Omental fat pad (tissue), 4 donors: ENCODE results near the gene MTMR3. TPM values are rescaled to one million over a fixed set of nuclear protein-coding genes. Genes with fewer than 3 reads are reported as not detected.

Experiments
- ATAC-seq: fragments of 150-250 bp; one replicate; pipeline ENCODE4 v1.9.1; 2016; ENCODE audit warnings: mild to moderate bottlenecking, moderate library complexity; ENCODE audit not compliant: low FRiP score
- DNase-seq: peaks from one replicate; pipeline ENCODE4 v3.0.0-alpha.2; 2019; ENCODE audit warnings: low spot score
- CTCF ChIP-seq, 3 donors: fragments of 450-650 bp; IDR thresholded peaks; one replicate each; pipeline ENCODE4 v1.5.1; 2016 to 2017; ENCODE audit warnings: antibody characterized with exemption in 3 of 3, mild to moderate bottlenecking in 3 of 3, moderate library complexity in 2 of 3
- total RNA-seq, 4 donors: library from RNA; depleted of rRNA; stranded (reverse); fragments of >200 nt; gene quantifications; one replicate each; pipeline ENCODE4 v1.1.0, GENCODE V29; 2016

MTMR3 gene
- total RNA-seq, 4 donors from 2014 or later, result 41.3 to 88.9 (median 53.2) TPM

- TF ChIP-seq CTCF (IDR thresholded peaks at IDR 0.05), result no peak
- DNase-seq (no peak), ATAC-seq (no peak)
Measured at GRCh38 chr22:29933619-29934018, 50.6 kb downstream of the MTMR3 start.

GRCh38 chr22:29934596-29934995 lies 51.6 kb downstream of the MTMR3 start:
- TF ChIP-seq CTCF (IDR thresholded peaks at IDR 0.05), result no peak
- DNase-seq (no peak), ATAC-seq (no peak)

GRCh38 chr22:29936186-29936585 lies 53.2 kb downstream of the MTMR3 start:
- no peak for TF ChIP-seq CTCF (IDR thresholded peaks at IDR 0.05)
- DNase-seq, result no peak
- ATAC-seq, result no peak

GRCh38 chr22:29937940-29938693 lies 55.1 kb downstream of the MTMR3 start:
- no peak for TF ChIP-seq CTCF (IDR thresholded peaks at IDR 0.05)
- DNase-seq (no peak), ATAC-seq (no peak)

- DNase-seq, result no peak
- TF ChIP-seq CTCF (IDR thresholded peaks at IDR 0.05), result no peak
- ATAC-seq, result no peak
Measured at GRCh38 chr22:29940526-29940925, 57.6 kb downstream of the MTMR3 start.

- TF ChIP-seq CTCF (IDR thresholded peaks at IDR 0.05), result no peak
- ATAC-seq, result no peak
- no peak for DNase-seq
Measured at GRCh38 chr22:29944339-29944738, 61.4 kb downstream of the MTMR3 start.

- ATAC-seq (no peak), DNase-seq (no peak)
- TF ChIP-seq CTCF (IDR thresholded peaks at IDR 0.05), result no peak
Measured at GRCh38 chr22:29945435-29945834, 62.5 kb downstream of the MTMR3 start.
